Measurements from ENCODE around the gene UNK. TPM values are rescaled to one million over a fixed set of nuclear protein-coding genes. Genes with fewer than 3 reads are reported as not detected.

Gene UNK
- total RNA-seq, 1 donor from 2014 or later = 16.7 TPM

DNA sequence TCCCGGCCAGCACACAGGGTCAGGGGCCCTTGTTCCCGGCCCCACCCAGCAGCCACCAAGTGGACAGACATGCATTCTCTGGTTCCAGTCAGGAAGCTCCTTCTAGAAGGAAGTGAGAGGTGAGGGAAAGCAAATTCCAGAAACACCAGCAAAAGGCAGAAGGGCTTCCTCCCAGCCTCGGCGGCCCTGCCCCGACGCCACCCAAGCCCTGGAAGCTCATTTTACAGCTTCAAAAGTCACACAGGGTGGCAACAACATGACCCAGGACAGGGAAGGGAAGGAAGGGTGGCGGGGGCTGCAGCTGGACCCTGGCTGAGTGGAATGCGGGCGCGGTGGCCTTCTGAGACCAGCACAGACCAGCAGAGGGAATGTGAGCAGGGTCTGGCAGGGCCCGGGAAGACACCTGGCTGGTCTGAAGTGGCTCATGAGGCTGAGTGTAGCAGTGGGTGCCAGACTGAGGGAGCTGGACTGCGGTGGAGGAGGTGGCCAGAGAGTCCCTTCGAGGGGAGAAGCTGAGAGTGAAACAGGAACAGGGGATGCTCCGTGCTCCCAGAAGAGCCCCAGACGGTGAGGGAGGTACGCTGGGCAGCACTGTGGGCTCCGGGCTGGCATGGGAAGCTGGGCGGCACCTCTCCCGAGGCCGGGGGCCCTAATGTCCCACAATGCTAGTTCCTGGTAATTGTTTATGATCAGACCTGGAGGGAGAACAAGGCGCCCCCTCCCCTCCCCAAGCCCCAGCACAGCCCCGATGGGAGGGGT lies 61.5 kb downstream of the UNK start:
- Mint-ChIP-seq H3K4me1 (ENCODE audit: low read depth, unreplicated experiment) (peaks cover 6% of the 10 kb centered on the region), H3K27me3 (ENCODE audit: low read depth, unreplicated experiment) (no peaks in the 10 kb centered on the region), H3K27ac (ENCODE audit: unreplicated experiment) (peak overlapping the region; percentile 68), H3K36me3 (ENCODE audit: low read depth, unreplicated experiment) (peaks cover 20% of the 10 kb centered on the region), H3K4me3 (ENCODE audit: unreplicated experiment) (peak overlapping the region; percentile 6), H3K9me3 (ENCODE audit: unreplicated experiment) (no peaks in the 10 kb centered on the region)
- Histone ChIP-seq H3K4me2 (ENCODE audit: low read length) (no peak overlapping the region), H3K4me1 (ENCODE audit: insufficient read depth, low read length) (peaks cover 17% of the 10 kb centered on the region), H3K9ac (ENCODE audit: low read length) (no peak overlapping the region), H3K36me3 (ENCODE audit: insufficient read depth, low read length) (peaks cover 10% of the 10 kb centered on the region), H2AFZ (ENCODE audit: low read depth, low read length) (no peak overlapping the region), H3K27ac (ENCODE audit: low read depth, low read length) (no peak overlapping the region), H3K27me3 (ENCODE audit: insufficient read depth, low read length) (no peaks in the 10 kb centered on the region), H3K9me3 (ENCODE audit: insufficient read depth, low read depth, low read length) (no peaks in the 10 kb centered on the region), H3K4me3 (ENCODE audit: insufficient read depth, low read depth, low read length) (no peak overlapping the region), H3K79me2 (ENCODE audit: insufficient read depth, low read length) (no peaks in the 10 kb centered on the region), H4K20me1 (ENCODE audit: insufficient read depth, low read length) (peaks cover 6% of the 10 kb centered on the region)
- FAIRE-seq = no peak
- DNase-seq (ENCODE audit: low read depth) = no peak
- TF ChIP-seq, protein P1, sequence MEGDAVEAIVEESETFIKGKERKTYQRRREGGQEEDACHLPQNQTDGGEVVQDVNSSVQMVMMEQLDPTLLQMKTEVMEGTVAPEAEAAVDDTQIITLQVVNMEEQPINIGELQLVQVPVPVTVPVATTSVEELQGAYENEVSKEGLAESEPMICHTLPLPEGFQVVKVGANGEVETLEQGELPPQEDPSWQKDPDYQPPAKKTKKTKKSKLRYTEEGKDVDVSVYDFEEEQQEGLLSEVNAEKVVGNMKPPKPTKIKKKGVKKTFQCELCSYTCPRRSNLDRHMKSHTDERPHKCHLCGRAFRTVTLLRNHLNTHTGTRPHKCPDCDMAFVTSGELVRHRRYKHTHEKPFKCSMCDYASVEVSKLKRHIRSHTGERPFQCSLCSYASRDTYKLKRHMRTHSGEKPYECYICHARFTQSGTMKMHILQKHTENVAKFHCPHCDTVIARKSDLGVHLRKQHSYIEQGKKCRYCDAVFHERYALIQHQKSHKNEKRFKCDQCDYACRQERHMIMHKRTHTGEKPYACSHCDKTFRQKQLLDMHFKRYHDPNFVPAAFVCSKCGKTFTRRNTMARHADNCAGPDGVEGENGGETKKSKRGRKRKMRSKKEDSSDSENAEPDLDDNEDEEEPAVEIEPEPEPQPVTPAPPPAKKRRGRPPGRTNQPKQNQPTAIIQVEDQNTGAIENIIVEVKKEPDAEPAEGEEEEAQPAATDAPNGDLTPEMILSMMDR (IDR thresholded peaks at IDR 0.05; ENCODE audit: insufficient read depth, low read depth, low read length) = no peak
- no peak for TF ChIP-seq EZH2 (IDR thresholded peaks at IDR 0.05; ENCODE audit: insufficient read depth, low read length)

DNA sequence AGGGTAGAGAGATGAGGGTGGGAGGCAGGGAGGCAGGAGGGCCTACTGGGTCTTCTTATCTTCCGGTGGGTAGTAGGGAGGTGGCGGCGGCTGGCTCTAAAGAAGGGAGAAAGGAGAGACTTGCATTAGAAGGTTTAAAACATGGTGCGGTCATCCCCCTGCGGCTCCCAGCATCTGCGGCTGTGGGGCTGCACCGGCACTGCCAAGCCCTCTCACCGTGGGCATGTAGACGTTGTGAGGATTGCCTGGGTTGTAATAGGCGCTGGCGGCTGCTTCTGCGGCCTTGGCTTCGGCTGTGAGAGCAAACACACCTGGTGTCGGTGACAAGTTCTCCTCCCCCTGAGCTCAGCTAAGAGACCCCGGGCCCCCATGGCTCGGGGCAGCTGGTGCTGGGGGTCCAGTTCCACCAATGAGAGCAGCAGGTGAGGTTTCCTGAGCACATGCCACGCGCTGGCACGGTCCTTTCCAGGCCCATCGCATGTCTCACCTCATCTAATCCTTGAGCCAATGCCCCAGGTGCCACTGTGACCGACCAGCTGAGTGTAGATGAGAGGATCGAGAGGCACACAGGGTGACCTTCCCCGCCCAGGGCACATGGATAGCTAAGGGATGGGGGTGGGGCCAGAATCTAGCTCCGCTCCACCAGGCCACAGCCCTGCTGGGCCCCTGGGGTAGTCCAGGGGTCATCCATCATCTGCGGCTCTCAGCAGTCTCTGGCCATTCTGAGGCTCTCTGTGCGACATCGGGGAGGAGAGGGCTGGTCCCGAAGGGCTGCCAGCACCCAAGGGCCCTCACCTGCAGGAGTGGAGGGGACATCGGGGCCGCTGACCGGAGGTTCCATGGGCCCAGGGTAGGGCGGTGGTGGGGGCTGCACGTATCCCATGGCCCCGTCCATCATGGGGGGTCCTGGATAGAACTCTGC lies 62.3 kb downstream of the UNK start:
- H3K9me3 Mint-ChIP-seq (ENCODE audit: unreplicated experiment) = no peaks in the 10 kb centered on the region
- peaks cover 25% of the 10 kb centered on the region for H3K36me3 Mint-ChIP-seq (ENCODE audit: low read depth, unreplicated experiment)
- Histone ChIP-seq H3K4me1 (ENCODE audit: insufficient read depth, low read length) (peaks cover 22% of the 10 kb centered on the region), H2AFZ (ENCODE audit: low read depth, low read length) (no peak overlapping the region), H3K4me2 (ENCODE audit: low read length) (no peak overlapping the region), H3K9ac (ENCODE audit: low read length) (no peak overlapping the region), H3K79me2 (ENCODE audit: insufficient read depth, low read length) (no peaks in the 10 kb centered on the region), H3K4me3 (ENCODE audit: insufficient read depth, low read depth, low read length) (no peak overlapping the region), H3K36me3 (ENCODE audit: insufficient read depth, low read length) (peaks cover 10% of the 10 kb centered on the region), H3K9me3 (ENCODE audit: insufficient read depth, low read depth, low read length) (no peaks in the 10 kb centered on the region), H4K20me1 (ENCODE audit: insufficient read depth, low read length) (peaks cover 6% of the 10 kb centered on the region), H3K27me3 (ENCODE audit: insufficient read depth, low read length) (no peaks in the 10 kb centered on the region), H3K27ac (ENCODE audit: low read depth, low read length) (no peak overlapping the region)
- H3K27ac Mint-ChIP-seq (ENCODE audit: unreplicated experiment) = peak overlapping the region; percentile 53
- peaks cover 6% of the 10 kb centered on the region for H3K4me1 Mint-ChIP-seq (ENCODE audit: low read depth, unreplicated experiment)
- TF ChIP-seq, protein P1 (IDR thresholded peaks at IDR 0.05; ENCODE audit: insufficient read depth, low read depth, low read length) = no peak
- TF ChIP-seq EZH2 (IDR thresholded peaks at IDR 0.05; ENCODE audit: insufficient read depth, low read length) = no peak
- no peak overlapping the region for H3K4me3 Mint-ChIP-seq (ENCODE audit: unreplicated experiment)
- DNase-seq (ENCODE audit: low read depth) (no peak), FAIRE-seq (no peak)
- H3K27me3 Mint-ChIP-seq (ENCODE audit: low read depth, unreplicated experiment) = no peaks in the 10 kb centered on the region

All from astrocyte (in vitro differentiated cells and primary cell).